Mesendoderm (in vitro differentiated cells): ENCODE results near the gene OR8A1.
"Not testable (repeated sequence)": the region's sequence is repeated elsewhere in the genome, so short reads cannot be mapped to it uniquely, and the experiment has no call there.

ENCODE experiments used
- DNase-seq: peaks from one replicate; pipeline ENCODE4 v3.0.0; 2013
- H2AK5ac ChIP-seq: 2 replicates; pipeline ENCODE4 v1.6.1; 2013; ENCODE audit warnings: low read length, inconsistent platforms
- H2BK120ac ChIP-seq: 2 replicates; pipeline ENCODE4 v1.6.1; 2013; ENCODE audit warnings: low read depth, mild to moderate bottlenecking, low read length, moderate library complexity, mixed read lengths
- H2BK15ac ChIP-seq: replicated peaks from 2 replicates; pipeline ENCODE4 v1.6.1; 2013; ENCODE audit warnings: low read depth, mild to moderate bottlenecking, moderate library complexity
- H2BK5ac ChIP-seq: 2 replicates; pipeline ENCODE4 v1.6.1; 2013; ENCODE audit warnings: low read length, inconsistent platforms
- H3K18ac ChIP-seq: 2 replicates; pipeline ENCODE4 v1.6.1; 2013; ENCODE audit warnings: mild to moderate bottlenecking, low read length, mixed read lengths
- H3K23ac ChIP-seq: one replicate; pipeline ENCODE4 v1.6.1; 2013; ENCODE audit warnings: low read length
- H3K27ac ChIP-seq: 2 replicates; pipeline ENCODE4 v1.5.1; 2013; ENCODE audit warnings: low read depth, mild to moderate bottlenecking, inconsistent platforms, low read length, moderate library complexity
- H3K27me3 ChIP-seq: 2 replicates; pipeline ENCODE4 v1.6.1; 2013; ENCODE audit warnings: low read length, control low read depth, mild to moderate bottlenecking, inconsistent platforms; ENCODE audit not compliant: insufficient read depth, poor library complexity
- H3K36me3 ChIP-seq: 2 replicates; pipeline ENCODE4 v1.6.1; 2013; ENCODE audit warnings: low read length, inconsistent platforms; ENCODE audit not compliant: control insufficient read depth, insufficient read depth
- H3K4ac ChIP-seq: one replicate; pipeline ENCODE4 v1.6.1; 2013; ENCODE audit warnings: low read depth, mild to moderate bottlenecking, low read length, moderate library complexity
- H3K4me1 ChIP-seq: 2 replicates; pipeline ENCODE4 v1.6.1; 2013; ENCODE audit warnings: low read depth, low read length, inconsistent platforms; ENCODE audit not compliant: control insufficient read depth
- H3K4me2 ChIP-seq: 2 replicates; pipeline ENCODE4 v1.6.1; 2013; ENCODE audit warnings: low read length
- H3K4me3 ChIP-seq: 2 replicates; pipeline ENCODE4 v1.5.1; 2013; ENCODE audit warnings: mild to moderate bottlenecking, low read length
- H3K56ac ChIP-seq: one replicate; pipeline ENCODE4 v1.6.1; 2013; ENCODE audit warnings: low read length
- H3K79me1 ChIP-seq: 2 replicates; pipeline ENCODE4 v1.6.1; 2013; ENCODE audit warnings: low read length, inconsistent platforms
- H3K79me2 ChIP-seq: 2 replicates; pipeline ENCODE4 v1.6.1; 2013; ENCODE audit warnings: mild to moderate bottlenecking, low read length; ENCODE audit not compliant: control insufficient read depth, insufficient read depth
- H3K9ac ChIP-seq: 2 replicates; pipeline ENCODE4 v1.6.1; 2013; ENCODE audit warnings: low read length, inconsistent platforms
- H4K5ac ChIP-seq: one replicate; pipeline ENCODE4 v1.6.1; 2013; ENCODE audit warnings: low read length
- H4K8ac ChIP-seq: one replicate; pipeline ENCODE4 v1.6.1; 2013; ENCODE audit warnings: low read depth, mild to moderate bottlenecking, control low read depth, low read length, moderate library complexity
- WGBS: extraction: QIAGEN DNeasy Blood & Tissue Kit; methylation state at CpG from one replicate; pipeline ENCODE4 v1.1.7; 2013; ENCODE audit warnings: low lambda C conversion rate, missing lambda C conversion rate; ENCODE audit not compliant: insufficient coverage; ENCODE audit errors: extremely low coverage; 5-methylcytosine and 5-hydroxymethylcytosine counted together

Gene OR8A1

DNA sequence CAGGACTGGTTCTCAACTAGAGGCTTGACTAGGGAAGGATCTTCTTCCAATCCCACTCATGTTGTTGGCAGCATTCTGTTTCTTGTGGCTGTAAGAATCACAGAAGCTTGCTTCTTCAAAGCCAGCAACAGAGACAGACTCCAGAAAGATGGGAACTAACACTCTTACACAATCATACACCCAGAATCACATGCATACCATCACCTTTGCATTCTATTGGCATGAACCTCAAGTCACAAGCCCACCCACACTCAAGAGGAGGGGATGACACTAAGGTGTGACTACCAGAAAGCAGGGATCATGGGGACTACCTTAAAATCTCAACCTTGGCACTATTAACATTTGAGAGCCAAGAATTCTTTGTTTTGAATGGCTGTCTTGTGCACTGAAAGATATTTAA lies 27.8 kb downstream of the OR8A1 start:
- H3K9ac ChIP-seq, result no peak overlapping the region
- no peaks in the 10 kb centered on the region for H3K79me2 ChIP-seq
- no peaks in the 10 kb centered on the region for H3K27me3 ChIP-seq
- H3K27ac ChIP-seq, result no peak overlapping the region
- H4K5ac ChIP-seq, result no peak overlapping the region
- no peaks in the 10 kb centered on the region for H3K79me1 ChIP-seq
- H3K56ac ChIP-seq, result no peak overlapping the region
- H3K4me1 ChIP-seq, result peaks cover 1% of the 10 kb centered on the region
- no peak overlapping the region for H2AK5ac ChIP-seq
- no peak overlapping the region for H3K23ac ChIP-seq
- H3K4me3 ChIP-seq, result no peak overlapping the region
- no peak overlapping the region for H2BK120ac ChIP-seq
- no peak for DNase-seq
- H2BK5ac ChIP-seq, result no peak overlapping the region
- no peak overlapping the region for H2BK15ac ChIP-seq
- H4K8ac ChIP-seq, result no peak overlapping the region
- H3K4me2 ChIP-seq, result no peak overlapping the region
- no peak overlapping the region for H3K18ac ChIP-seq
- no peak overlapping the region for H3K4ac ChIP-seq
- H3K36me3 ChIP-seq, result no peaks in the 10 kb centered on the region

DNA sequence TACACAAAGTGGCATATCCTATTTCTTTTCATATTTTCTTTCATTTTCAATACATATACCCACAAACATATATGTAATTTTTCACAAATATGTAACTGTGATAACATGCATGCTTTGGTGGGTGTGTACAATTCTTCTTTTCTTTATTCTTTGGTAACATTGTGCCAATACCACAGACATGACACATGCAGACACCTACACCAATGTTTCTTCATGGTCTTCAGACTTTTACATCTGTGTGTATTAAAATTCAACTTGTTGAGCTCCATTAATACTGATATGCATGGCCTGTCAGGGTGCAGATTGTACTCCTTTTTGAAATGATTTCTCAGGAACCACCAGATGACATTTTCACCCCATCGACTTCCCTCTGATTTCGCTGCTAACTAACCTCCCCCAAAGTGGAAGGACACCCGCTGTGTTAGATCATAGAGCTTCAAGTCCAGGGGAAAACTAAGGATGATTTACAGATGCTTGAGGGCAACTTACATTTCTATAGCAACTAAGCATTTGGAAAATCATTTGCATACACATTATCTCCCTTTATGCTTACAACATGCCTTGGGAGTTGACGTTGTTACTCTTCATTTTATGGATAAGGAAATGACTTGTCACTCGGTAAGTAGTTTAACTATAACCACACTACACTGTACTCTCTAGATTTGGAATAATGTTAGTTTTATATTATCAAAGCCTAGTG lies 31.0 kb downstream of the OR8A1 start:
- Histone ChIP-seq H3K4me2 (no peak overlapping the region), H4K5ac (no peak overlapping the region), H4K8ac (no peak overlapping the region), H2BK5ac (no peak overlapping the region), H3K18ac (no peak overlapping the region), H3K79me1 (no peaks in the 10 kb centered on the region), H3K79me2 (no peaks in the 10 kb centered on the region), H3K9ac (no peak overlapping the region), H2BK15ac (no peak overlapping the region), H3K36me3 (no peaks in the 10 kb centered on the region), H3K56ac (no peak overlapping the region), H2BK120ac (no peak overlapping the region), H3K23ac (no peak overlapping the region), H3K4me1 (peaks cover 1% of the 10 kb centered on the region), H3K4ac (no peak overlapping the region), H3K4me3 (no peak overlapping the region), H3K27ac (no peak overlapping the region), H2AK5ac (no peak overlapping the region), H3K27me3 (no peaks in the 10 kb centered on the region)
- DNase-seq, result no peak
- WGBS, result no CpG with 5 or more reads among the region's 5 CpGs

GRCh38 chr11:124602193-124602592 lies 32.4 kb downstream of the OR8A1 start:
- H3K36me3 ChIP-seq, result no peaks in the 10 kb centered on the region
- H3K23ac ChIP-seq, result no peak overlapping the region
- no peaks in the 10 kb centered on the region for H3K79me2 ChIP-seq
- no peaks in the 10 kb centered on the region for H3K27me3 ChIP-seq
- WGBS, result no CpG with 5 or more reads among the region's 3 CpGs
- no peak overlapping the region for H3K4me3 ChIP-seq
- DNase-seq, result no peak
- H2BK5ac ChIP-seq, result no peak overlapping the region
- no peak overlapping the region for H2BK120ac ChIP-seq
- H3K4me2 ChIP-seq, result no peak overlapping the region
- H3K4me1 ChIP-seq, result peaks cover 1% of the 10 kb centered on the region
- H4K5ac ChIP-seq, result no peak overlapping the region
- no peak overlapping the region for H2BK15ac ChIP-seq
- no peak overlapping the region for H2AK5ac ChIP-seq
- no peaks in the 10 kb centered on the region for H3K79me1 ChIP-seq
- no peak overlapping the region for H3K18ac ChIP-seq
- no peak overlapping the region for H3K9ac ChIP-seq
- no peak overlapping the region for H4K8ac ChIP-seq
- no peak overlapping the region for H3K56ac ChIP-seq
- no peak overlapping the region for H3K27ac ChIP-seq
- no peak overlapping the region for H3K4ac ChIP-seq

DNA sequence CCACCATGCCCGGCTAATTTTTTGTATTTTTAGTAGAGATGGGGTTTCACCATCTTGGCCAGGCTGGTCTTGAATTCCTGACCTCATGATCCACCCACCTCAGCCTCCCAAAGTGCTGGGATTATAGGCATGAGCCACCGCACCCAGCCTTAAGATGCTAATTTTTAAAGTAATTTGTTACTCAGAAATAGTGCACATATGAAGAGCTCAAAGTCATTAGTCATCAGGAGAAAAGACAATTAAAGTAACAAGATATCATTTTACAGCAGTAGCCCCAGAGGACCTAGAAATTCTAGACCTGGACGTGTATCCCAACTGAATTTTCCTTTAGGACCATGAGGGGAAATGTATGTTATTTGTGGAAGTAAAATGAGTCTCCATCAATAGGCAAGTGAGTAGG lies 32.9 kb downstream of the OR8A1 start:
- H3K4ac ChIP-seq, H3K18ac ChIP-seq: not testable (repeated sequence)
- no CpG with 5 or more reads among the region's 3 CpGs for WGBS

GRCh38 chr11:124605719-124606118 lies 35.9 kb downstream of the OR8A1 start:
- no peak overlapping the region for H3K4ac ChIP-seq
- H3K9ac ChIP-seq, result no peak overlapping the region
- no peak overlapping the region for H3K23ac ChIP-seq
- H3K36me3 ChIP-seq, result no peaks in the 10 kb centered on the region
- H3K4me2 ChIP-seq, result no peak overlapping the region
- H2BK5ac ChIP-seq, result no peak overlapping the region
- no peaks in the 10 kb centered on the region for H3K27me3 ChIP-seq
- no peaks in the 10 kb centered on the region for H3K79me2 ChIP-seq
- no peak for DNase-seq
- no peak overlapping the region for H2AK5ac ChIP-seq
- no peak overlapping the region for H2BK15ac ChIP-seq
- H4K5ac ChIP-seq, result no peak overlapping the region
- H3K4me1 ChIP-seq, result peaks cover under 1% of the 10 kb centered on the region
- no peak overlapping the region for H3K56ac ChIP-seq
- no peak overlapping the region for H3K18ac ChIP-seq
- H3K27ac ChIP-seq, result no peak overlapping the region
- no CpG with 5 or more reads among the region's 3 CpGs for WGBS
- no peak overlapping the region for H4K8ac ChIP-seq
- no peaks in the 10 kb centered on the region for H3K79me1 ChIP-seq
- no peak overlapping the region for H2BK120ac ChIP-seq
- no peak overlapping the region for H3K4me3 ChIP-seq

More for the DNA sequence above, 32.9 kb downstream of the OR8A1 start:
- not testable (repeated sequence) for H3K23ac ChIP-seq, H3K79me2 ChIP-seq, H4K5ac ChIP-seq, H3K56ac ChIP-seq, DNase-seq, H2BK15ac ChIP-seq, H3K27ac ChIP-seq, H3K9ac ChIP-seq, H2BK5ac ChIP-seq, H3K36me3 ChIP-seq, H3K27me3 ChIP-seq, H3K4me2 ChIP-seq, H2AK5ac ChIP-seq, H4K8ac ChIP-seq, H3K4me3 ChIP-seq, H3K4me1 ChIP-seq, H3K79me1 ChIP-seq, H2BK120ac ChIP-seq

DNA sequence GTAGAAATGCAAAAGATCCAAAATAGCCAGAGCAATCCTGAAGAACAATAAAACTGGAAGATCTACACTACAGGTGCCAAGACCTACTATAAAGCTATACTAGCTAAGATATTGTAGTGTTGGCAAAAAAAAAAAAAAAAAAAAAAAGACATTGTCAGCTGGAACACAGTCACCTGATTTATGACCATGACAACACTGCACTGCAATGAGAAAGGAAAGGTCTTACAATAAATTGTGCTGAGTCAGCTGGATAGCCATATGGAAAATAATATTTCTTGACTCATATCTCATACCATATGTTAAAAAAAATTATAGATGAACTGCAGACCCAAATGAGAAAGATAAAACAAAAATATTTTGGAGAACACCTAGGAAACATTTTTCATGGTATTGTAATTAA lies 38.4 kb downstream of the OR8A1 start:
- no peaks in the 10 kb centered on the region for H3K36me3 ChIP-seq
- H3K79me2 ChIP-seq, result no peaks in the 10 kb centered on the region
- DNase-seq, result no peak
- no peak overlapping the region for H2AK5ac ChIP-seq
- H3K18ac ChIP-seq, result no peak overlapping the region
- no peak overlapping the region for H3K4me2 ChIP-seq
- H3K27me3 ChIP-seq, result no peaks in the 10 kb centered on the region
- no peak overlapping the region for H3K9ac ChIP-seq
- no peak overlapping the region for H3K4ac ChIP-seq
- no peak overlapping the region for H3K4me3 ChIP-seq
- H4K8ac ChIP-seq, result no peak overlapping the region
- H3K4me1 ChIP-seq, result no peaks in the 10 kb centered on the region
- H2BK15ac ChIP-seq, result no peak overlapping the region
- no peak overlapping the region for H3K27ac ChIP-seq
- no peak overlapping the region for H2BK5ac ChIP-seq
- H4K5ac ChIP-seq, result no peak overlapping the region
- no peaks in the 10 kb centered on the region for H3K79me1 ChIP-seq
- no peak overlapping the region for H3K56ac ChIP-seq
- H2BK120ac ChIP-seq, result no peak overlapping the region
- no peak overlapping the region for H3K23ac ChIP-seq
